Ammon's horn (tissue), 1 donor: Measurements from ENCODE around the gene WWC1.
"Not testable (repeated sequence)": the region's sequence is repeated elsewhere in the genome, so short reads cannot be mapped to it uniquely, and the experiment has no call there.

Experiments used
- DNase-seq: peaks from one replicate; pipeline ENCODE4 v3.0.0-alpha.2; 2016; ENCODE audit warnings: low spot score

The WWC1 gene

DNA sequence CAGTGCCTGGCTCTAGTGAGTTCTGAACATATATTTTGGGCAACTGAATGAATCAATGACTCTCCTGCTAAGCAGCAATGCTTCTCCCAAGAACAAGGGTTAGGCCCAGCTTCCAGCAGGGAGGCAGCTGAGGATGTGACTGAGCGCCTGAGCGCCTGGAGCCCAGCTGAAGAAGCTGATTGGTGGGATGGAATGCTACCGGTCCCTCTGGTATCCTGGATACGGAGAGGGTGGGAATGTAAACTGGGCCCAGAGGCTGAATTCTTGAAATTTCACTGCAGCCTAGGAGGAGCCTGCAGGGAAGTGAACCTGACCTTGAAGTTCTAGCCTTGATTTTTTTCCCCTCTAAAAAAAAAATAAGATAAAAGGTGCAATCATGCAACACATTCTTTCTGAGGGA lies 43.2 kb downstream of the WWC1 start:
- peak; percentile 49 for DNase-seq

DNA sequence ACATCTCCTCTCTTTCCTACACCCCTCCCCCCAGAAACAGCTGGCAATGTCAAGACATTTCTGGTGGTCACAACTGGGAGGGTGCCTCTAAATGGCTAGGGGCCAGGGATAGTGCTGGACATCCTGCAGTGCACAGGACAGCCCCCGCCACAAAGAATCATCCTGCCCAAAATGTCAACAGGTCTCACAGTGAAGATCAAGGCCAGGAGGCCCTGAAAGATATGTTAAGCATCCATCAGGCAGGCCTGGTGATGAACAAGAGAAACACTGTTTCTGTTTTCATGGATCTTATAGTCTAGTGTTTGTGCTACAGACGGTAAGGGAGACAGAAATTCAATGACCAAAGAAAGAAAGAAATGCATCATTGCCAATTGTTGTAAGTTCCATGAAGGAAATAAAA lies 45.9 kb downstream of the WWC1 start:
- no peak for DNase-seq

DNA sequence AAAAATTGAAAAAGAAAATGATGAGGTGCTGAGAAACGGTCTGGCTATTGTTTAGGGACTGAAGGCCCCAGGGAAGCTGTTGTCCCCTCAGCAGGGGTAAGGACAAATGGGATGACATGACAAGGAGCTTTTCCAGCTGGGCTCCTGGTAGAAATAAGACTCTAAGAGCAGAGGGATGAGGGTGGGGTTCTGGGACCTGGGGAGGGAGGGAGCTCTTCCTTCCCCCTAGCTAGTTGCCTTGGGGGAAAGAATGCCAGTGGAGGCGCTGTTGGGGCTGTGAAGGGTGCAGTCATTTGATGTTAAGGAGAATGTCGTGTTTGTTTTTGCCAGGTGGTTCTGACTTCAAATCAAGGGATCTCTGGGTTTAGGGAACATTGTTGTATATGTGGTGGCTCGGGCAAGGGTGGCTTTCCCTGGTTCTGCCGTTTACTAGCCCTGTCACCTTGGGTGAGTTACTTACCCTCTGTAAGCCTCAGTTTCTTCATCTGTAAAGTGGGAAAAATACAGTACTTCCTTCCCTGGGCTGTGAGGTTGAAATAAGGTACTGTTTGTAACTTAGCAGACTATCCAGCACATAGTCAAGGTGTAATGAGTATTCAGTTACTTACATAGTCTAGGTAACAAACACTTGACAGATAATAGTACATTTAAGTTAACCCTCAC lies 47.8 kb downstream of the WWC1 start:
- no peak for DNase-seq

DNA sequence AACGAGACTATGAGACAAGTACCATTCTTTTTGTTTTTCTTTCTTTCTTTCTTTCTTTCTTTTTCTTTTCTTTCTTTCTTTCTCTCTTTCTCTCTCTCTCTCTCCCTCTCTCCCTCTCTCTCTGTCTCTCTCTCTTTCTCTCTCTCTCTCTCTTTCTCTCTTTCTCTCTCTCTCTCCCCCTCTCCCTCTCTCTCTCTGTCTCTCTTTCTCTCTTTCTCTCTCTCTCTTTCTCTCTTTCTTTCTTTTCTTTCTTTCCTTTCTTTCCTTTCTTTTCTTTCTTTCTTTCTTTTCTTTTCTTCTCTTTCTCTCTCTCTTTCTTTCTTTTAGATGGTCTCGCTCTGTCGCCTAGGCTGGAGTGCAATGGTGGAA lies 48.3 kb downstream of the WWC1 start:
- DNase-seq, result not testable (repeated sequence)

DNA sequence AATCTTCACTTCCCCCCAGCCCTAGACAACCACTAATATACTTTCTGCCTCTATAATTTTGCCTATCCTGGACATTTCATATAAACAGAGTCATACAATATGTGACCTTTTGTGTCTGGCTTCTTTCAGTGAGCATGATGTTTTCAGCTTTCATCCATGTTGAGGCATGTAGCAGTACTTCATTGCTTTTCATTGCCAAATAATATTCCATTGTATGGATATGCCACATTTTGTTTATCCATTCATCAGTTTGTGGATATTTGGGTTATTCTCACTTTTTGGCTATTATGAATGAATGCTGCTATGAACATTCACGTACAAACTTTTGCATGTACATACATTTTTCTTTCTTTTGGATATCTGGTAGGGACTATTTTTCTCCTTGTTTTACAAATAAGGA lies 49.0 kb downstream of the WWC1 start:
- DNase-seq, result no peak

DNA sequence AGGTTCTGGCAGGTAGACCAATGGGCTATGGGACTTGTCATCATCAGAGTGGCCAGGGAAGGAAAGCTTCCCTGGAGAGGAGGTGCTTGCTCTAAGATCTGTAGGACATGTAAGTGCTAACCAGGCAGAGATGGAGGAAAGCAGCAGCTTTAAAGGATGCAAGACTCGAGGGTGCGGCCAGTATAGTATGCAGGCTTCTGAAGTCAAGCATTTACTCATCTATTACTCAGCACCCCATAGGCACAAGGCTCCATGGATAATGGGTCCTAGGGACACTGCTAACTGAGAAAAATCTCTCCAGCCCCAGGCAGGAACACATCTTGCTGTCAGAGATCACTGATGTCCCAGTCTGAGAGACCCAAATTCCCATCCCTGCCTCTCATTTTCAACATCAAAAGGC lies 49.7 kb downstream of the WWC1 start:
- DNase-seq, result no peak

DNA sequence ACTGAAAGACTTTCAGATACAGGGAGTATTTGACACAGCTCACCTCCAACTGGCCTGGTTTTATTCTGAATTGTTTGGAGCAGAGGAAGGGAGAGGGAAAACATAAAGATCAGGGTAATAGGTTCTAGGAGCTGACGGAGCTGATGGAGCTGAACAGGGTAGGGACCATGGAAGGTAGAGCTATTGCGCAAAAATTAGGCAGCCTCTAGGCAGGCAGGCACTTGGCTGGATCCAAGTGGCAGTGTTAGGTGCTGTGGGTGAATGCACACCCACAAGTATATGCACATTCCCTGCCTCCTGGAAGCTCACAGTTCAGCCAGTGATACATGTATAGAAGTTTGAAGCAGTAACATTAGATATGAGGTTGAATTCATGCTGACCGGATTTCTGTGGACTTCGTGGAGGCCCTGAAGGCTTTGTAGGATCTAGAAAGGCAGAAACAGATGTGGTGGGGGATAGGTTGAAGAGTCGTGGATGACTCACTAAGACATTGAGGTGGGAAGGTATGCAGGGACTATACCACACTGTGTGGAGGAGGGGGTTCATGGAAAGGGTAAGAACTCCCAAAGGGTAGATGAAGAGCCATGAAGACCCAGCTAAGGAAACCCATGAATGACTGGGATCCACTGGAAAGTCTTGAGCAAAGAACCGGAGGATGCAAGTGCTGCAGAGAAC lies 50.8 kb downstream of the WWC1 start:
- DNase-seq, result no peak

DNA sequence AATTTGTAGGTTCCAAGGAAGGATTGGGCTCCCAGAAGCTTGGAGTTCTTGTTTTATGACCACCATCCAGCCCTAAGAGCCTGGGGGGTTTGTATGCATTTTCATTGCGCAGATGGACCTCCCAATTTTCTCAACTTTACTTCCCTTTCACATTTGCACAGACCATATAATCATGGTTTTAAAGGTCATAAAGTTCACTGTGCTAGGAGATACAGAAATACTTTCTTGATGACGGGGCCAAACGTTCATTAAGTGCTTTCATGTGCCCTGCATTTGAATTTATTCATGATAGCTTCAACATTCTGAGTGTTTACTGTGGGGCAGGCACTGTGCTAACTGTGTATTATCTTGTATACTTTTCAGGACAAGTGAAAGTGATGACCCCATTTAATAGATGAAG lies 51.5 kb downstream of the WWC1 start:
- no peak for DNase-seq

DNA sequence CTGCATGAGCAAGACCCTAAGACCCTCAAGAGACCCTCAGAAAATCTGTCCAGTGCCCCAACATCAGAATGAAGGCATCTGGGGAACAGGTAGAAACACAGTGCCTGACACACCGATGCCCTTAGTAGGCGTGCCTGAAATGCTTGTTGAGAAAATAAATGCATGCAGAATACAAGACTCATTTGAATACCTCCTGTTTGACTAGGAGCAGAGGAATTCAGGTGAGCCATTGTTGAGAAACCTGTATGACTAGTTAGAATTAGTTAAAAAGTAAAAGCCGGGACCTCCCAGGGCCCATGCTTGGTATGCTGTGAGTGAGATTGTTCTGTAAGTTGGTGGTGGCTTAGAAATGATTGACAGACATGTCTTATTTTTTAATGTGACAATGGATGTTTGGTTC lies 55.0 kb downstream of the WWC1 start:
- no peak for DNase-seq

DNA sequence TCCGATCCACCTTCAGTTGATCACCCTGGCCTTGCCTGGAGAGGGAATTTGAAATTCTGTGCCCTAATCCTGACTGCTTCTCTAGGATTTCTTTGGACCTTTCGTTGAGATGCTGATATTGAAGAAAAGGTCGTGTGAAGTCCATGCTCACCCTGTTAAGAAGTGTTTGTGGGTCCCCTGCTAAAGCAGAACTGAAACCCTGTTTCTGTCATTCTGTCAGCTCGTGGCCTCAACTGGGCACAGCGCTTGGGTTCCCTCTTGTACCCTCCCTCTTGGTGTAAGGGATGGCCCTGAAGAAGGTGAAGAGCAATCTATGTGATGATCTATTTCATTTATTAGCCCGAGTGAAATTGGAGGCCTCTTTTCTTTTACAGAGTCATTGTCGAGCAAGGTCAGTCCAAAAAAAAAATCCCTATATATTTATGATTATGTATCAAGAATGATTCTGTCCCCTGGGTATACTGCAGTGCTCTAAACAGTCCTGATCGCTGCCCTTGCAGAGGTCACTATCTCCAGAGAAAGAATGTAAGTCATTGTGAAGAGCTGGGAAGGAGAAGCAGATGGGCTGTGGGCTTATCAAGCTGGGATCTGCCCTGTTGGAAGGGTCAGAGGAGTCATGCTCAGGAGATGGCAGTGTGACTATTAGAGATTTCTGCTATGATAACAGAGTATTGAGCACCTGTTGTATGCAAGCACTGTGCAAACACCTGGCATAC lies 56.1 kb downstream of the WWC1 start:
- DNase-seq, result peak; percentile 23

DNA sequence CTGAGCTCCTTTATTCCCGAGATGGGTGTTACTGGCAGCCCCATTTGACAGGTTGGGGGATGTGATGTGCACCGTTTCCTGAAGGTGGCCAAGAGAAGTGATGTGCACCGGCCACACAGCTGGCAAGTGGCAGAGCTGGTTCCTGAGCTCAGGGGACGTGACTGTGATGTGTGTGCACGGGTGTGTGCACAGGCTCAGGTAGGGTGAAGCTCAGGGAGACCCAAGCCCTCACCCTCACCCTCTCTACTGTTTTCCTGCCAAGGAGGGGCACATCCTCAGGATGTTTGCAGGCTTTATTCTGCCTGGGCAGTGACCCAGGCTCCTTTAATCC lies 56.6 kb downstream of the WWC1 start:
- DNase-seq, result no peak

DNA sequence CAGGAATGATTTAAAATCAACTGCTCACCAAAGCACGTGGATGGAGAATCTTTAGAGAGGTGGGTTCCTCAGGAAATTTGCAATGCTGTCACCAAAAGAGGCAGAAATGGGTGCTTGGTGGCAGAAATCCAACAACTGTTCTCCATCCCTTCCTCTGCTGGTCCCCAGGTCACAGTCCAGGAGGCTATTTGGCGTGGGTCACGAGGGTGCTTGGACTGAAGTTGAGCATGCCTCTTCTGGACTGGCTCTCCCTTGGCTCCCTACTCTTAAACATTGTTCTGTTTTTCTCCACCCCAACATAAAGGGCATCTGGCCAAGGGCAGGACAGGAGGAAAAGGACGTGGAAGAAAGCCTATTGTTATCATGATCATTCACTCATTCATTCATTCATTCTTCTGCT lies 58.9 kb downstream of the WWC1 start:
- no peak for DNase-seq

DNA sequence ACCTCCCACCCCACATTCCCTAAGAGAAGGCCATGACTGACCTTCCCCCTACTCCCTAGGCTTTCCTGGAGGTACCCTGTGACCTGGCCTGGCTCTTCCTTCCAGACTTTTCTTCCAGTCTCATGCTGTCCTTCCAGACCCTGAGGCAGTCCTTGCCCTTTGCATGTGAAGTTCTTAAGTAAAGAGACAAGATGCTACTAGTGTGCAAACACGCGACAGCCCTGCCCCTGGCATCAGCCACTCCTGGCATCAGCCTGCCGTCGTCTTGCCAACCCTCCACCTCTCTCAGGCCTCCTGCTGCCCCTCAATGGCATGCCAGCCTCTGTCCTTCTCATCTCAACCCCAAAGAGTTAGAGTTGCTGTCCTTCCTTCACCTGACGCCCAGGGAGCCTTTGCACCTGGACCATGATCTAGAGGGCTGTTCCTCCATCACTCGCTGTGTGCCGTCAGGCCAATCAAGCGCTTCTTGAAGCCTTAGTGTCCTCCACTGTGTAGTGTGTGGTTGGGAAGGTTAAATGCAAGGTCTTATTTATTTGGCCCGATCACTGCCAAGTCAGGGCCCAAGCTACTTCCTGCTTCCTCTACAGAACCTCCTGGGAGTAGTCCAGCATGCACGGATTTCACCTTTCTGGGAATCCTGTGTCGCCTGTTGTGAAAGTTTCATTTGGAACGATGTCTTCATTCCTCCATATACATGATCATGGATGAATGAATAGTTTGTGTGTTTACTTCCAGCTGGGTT lies 61.9 kb downstream of the WWC1 start:
- no peak for DNase-seq

DNA sequence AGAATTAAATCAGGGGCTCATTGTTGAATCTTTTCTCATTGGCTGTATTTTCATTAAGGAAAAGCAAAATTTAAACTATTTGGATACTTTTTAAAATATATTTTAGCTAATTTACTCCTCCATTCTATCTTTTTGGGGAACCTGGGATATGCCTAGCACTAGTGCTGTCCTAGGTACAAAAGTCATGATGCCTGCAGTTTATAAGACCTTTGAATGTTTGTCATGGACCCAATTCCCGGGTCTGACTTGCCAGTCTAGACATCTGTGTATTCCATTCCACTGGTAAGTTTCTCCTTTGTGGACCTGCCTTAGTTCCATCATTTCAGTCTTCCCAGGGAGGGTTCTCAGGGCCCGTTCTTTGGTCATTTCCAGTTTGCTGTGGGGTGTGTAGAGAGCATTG lies 63.0 kb downstream of the WWC1 start:
- DNase-seq, result no peak

DNA sequence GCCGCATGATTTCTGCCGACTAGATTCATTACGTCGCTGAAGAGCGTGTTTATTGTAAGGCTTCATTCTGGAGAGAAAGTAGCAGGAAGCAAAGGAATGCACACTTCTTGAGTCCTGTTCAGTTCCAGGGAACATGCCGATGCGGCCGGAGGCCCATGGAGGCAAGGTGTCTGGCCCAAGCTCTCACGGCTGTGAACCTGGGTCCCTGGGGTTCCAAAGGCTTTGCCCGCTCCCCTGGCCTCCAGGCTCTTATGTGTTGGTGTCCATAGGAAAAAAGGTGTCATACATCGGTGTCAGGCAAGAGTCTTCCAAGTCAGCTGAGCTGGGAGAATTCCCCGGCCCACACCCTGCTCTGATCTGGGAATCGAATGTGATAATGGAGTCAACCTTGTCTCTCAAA lies 64.7 kb downstream of the WWC1 start:
- no peak for DNase-seq

DNA sequence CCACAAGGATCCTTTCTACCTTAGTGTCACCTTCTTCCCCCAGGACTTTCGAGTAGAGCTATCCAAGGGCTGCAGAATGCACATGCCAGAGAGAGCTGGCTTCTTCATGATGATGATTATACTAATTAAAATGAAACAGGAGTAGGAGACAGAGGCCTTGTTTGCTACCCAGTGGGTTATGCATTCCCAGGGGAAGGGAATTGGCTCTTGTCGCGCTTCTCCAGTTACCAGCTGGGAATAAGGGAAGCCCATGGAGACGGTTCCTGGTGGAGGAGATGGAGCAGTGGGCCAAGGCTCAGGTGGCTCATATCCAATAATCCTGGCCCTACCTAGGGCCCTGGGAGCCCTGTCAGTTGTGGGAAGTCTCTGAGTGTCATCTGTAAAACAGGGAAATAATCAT lies 65.1 kb downstream of the WWC1 start:
- DNase-seq, result no peak

DNA sequence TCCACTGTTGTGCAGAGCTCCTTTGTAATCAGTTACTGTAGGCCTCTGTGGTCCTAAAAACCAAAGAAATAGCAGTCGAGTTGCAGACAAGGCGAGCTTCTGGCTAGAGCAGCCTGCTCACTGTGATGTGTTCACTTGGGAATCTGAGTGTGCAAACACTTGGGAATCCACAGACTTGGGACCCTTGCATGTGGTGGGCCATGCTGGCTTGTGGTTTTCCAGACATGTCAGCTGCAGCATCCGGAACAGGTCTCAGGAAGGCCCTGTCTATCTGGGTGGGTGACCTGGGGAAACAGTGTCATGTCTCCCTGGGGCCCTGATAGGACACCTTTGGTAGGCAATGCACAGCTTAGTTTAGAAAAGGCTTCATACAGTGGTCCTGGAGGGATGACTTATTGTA lies 66.4 kb downstream of the WWC1 start:
- no peak for DNase-seq

DNA sequence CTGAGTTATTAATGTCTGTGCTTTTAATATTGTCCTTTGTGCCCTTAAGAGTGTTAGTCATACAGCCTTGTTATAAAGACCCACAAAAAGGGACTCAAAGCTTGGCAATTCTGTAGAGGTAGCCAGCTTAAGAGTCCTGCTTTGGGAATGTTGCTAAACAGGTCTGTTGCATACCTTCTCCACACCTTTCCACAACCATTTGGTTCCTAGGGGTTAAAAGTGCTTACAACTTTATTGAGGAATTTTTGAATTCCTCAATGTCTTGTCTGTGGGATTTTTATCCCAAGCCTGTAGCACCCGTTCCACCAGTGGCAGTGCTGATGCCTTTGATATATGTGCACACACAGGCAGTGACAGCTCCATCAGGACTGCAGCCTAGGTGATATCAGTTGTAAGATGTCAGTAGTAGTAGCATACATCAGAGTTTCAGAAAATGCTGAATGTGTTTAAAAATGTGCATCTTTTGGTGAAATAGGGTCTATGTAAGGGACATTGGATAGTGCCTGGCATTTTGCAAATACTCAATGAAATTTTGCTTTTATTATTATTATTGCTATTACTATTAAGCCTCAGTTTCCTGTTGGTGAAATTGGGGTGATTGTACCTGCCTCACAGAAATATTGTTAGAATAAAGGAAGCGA lies 68.5 kb downstream of the WWC1 start:
- DNase-seq, result no peak

DNA sequence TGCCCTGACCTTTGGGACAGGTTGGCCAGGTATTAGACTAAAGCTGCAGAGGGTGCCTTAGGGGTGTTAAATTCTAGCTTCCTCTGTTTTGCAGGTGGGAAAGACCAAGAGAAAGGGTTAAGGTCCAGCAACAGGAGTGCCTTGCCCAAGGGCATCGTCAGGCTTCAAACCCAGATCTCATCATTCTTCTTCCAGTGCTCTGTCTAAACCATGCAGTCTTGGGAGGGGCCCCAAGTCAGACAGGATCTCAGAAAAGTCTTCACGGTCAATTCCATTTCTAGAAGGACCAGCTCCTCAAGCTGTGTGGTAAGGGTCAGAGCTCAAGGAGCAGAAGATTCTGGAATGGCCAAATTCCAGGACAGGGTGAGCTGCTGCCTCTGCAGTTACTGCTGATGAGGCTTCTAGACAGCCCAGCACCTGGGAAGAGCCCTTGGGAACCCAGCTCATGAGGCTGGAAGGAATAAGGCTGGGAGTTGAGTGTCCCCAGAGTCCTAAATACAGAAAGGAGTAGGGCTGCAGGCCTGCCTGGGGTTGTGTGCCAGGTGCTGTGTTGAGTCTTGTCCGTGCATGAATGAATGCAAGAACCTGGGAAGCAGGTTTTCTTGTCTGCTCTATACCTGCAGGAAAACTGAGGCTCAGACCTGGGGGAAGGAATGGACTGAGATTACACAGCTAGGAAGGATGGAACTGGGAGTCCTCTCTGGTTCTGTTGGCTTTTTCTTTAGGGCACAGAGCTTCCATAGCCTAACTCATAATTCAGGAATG lies 69.3 kb downstream of the WWC1 start:
- DNase-seq, result no peak

DNA sequence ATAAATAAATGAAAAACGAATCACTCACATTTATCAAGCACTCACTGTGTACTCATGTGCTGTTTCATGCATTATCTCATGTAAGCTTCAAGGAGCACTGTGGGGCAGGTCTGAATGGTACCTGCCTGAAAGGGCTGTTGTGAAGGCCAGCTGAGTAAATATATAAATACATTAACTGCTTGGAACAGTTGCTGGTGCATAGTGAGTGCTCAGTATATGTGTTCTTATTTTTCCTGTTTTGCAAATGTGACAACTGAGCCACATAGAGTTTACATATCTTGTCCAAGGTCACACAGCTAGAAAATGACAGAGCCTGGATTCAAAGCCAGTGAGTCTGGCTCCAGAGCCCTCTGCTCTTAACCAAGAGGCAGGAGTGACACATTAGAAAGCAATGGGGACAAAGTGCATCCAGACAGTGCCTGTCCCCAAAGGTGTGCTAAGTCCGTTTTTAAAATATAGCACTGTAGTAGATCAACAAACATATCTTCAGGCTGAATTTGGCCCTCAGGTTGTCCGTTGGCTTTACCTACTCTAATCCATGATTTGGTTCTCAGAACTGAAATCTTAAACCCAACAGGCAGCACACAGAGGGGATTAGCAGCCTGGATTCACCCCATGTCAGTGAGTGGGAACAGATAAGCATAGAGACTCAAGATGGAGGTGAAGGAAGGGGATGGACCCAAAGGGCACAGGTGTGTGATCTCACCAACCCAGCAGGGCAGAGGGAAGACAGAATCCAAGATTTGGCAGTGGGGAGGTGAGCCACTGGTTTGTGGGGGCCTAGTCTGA lies 70.8 kb downstream of the WWC1 start:
- DNase-seq, result no peak

DNA sequence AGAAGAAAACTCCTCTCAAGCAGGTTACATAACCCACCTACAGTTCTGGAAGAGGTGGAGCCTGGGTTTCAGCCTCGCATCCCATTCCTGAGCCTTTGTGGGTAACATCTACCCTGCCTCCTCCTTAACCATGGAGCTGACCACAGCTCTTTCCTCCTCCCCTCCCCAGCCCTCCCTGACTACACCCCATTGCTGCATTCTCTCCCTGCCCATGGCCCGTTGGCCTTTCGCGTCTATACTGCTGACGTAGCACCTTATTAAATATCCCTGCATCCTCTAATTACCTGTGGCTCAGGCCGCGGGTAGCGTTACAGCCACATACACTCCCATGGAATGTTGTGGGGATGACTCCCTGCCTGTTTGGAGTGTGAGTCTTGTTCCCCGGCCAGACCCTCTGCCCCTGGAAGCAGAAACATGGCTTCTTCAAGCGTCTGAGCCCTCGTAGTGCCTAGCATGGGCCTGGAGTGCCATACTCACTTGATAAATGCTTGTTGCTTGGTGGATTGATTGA lies 72.8 kb downstream of the WWC1 start:
- no peak for DNase-seq
